Measurements from ENCODE around the gene GALNTL6. TPM values are rescaled to one million over a fixed set of nuclear protein-coding genes. Genes with fewer than 3 reads are reported as not detected.
A peak's percentile ranks its signal among the peaks of the same experiment; 100 is the strongest.

GALNTL6 gene
- total and polyA plus RNA-seq, 2 experiments from 2014 or later, result 0.38 to 0.40 TPM

GRCh38 chr4:173056710-173057109, 1243.5 kb downstream of the GALNTL6 start (continued):
- TF ChIP-seq REST (IDR thresholded peaks at IDR 0.05; ENCODE audit: unreplicated experiment), result no peak
- no peak for TF ChIP-seq ZNF114 (CRISPR knock-in tag; IDR thresholded peaks at IDR 0.05)
- no peak for TF ChIP-seq EZH2 (IDR thresholded peaks at IDR 0.05; ENCODE audit: low read depth, unreplicated experiment)
- TF ChIP-seq ZNF331 (CRISPR knock-in tag; IDR thresholded peaks at IDR 0.05; ENCODE audit: low read depth), result no peak
- TF ChIP-seq CTCF (conservative IDR thresholded peaks at IDR 0.05; ENCODE audit: low read depth in 2 of 2), result no peak
- no peak for TF ChIP-seq JUNB (IDR thresholded peaks at IDR 0.05; ENCODE audit: unreplicated experiment)
- TF ChIP-seq STAT1 (IDR thresholded peaks at IDR 0.05; ENCODE audit: unreplicated experiment), result no peak

GRCh38 chr4:173057442-173057841, 1244.2 kb downstream of the GALNTL6 start:
- H3K27ac Mint-ChIP-seq, result no peak overlapping the region
- peaks cover 4% of the 10 kb centered on the region for H3K27me3 Mint-ChIP-seq (ENCODE audit: insufficient read depth, low read depth, poor library complexity)
- no peaks in the 10 kb centered on the region for H4K20me1 ChIP-seq (replicated peaks; ENCODE audit: insufficient read depth)
- no peaks in the 10 kb centered on the region for H3K36me3 ChIP-seq (ENCODE audit: insufficient read depth)
- DNase-seq (ENCODE audit: low spot score) (no peak), ATAC-seq (no peak)
- peaks cover 8% of the 10 kb centered on the region; the same call in 1 of the 3 replicates for H3K36me3 Mint-ChIP-seq (ENCODE audit: low read depth)
- H3K4me1 Mint-ChIP-seq, result peaks cover 25% of the 10 kb centered on the region
- H3K4me3 Mint-ChIP-seq, result no peak overlapping the region
- H3K4me1 ChIP-seq (ENCODE audit: insufficient read depth), result no peaks in the 10 kb centered on the region
- H3K27ac ChIP-seq (ENCODE audit: low read depth), result no peak overlapping the region
- H3K9me3 Mint-ChIP-seq, result peaks cover 2% of the 10 kb centered on the region; the same call in 1 of the 3 replicates
- H3F3A ChIP-seq (replicated peaks; ENCODE audit: low read depth), result no peaks in the 10 kb centered on the region
- H3K4me2 ChIP-seq, result no peak overlapping the region
- no peaks in the 10 kb centered on the region for H3K9me2 ChIP-seq (ENCODE audit: insufficient read depth)
- H2AFZ ChIP-seq, result peak overlapping the region; percentile 33; the same call in 1 of the 2 replicates
- no peak overlapping the region for H3K4me3 ChIP-seq
- no peaks in the 10 kb centered on the region for H3K27me3 ChIP-seq (ENCODE audit: insufficient read depth)
- H3K79me2 ChIP-seq (replicated peaks; ENCODE audit: insufficient read depth), result no peaks in the 10 kb centered on the region
- TF ChIP-seq REST (IDR thresholded peaks at IDR 0.05; ENCODE audit: unreplicated experiment) (no peak), ZNF462 (CRISPR knock-in tag; IDR thresholded peaks at IDR 0.05) (no peak), STAT1 (IDR thresholded peaks at IDR 0.05; ENCODE audit: unreplicated experiment) (no peak), ZNF331 (CRISPR knock-in tag; IDR thresholded peaks at IDR 0.05; ENCODE audit: low read depth) (no peak), EZH2 (IDR thresholded peaks at IDR 0.05; ENCODE audit: low read depth, unreplicated experiment) (no peak), CREB1 (CRISPR knock-in tag; IDR thresholded peaks at IDR 0.05; ENCODE audit: low read depth) (no peak)
